SK-N-SH (cell line): ENCODE measurements around the gene HMGB1.

ENCODE experiments used
- CTCF ChIP-seq: fragments of 200-600 bp; sonication (generic); IDR thresholded peaks from 2 replicates; pipeline ENCODE4 v1.6.1; 2017; ENCODE audit warnings: antibody characterized with exemption, mild to moderate bottlenecking, moderate library complexity
- FOXJ3 ChIP-seq: sonication (generic); formaldehyde crosslinking; IDR thresholded peaks from 2 replicates; pipeline ENCODE4 v1.5.1; 2020; ENCODE audit warnings: mild to moderate bottlenecking, missing genetic modification reagents
- PBX3 ChIP-seq: IDR thresholded peaks from 2 replicates; pipeline ENCODE4; 2012
- POLR2AphosphoS5 ChIP-seq: IDR thresholded peaks from 2 replicates; pipeline ENCODE4 v1.6.1; 2012; ENCODE audit warnings: low read depth, low read length
- YY1 ChIP-seq: IDR thresholded peaks from 2 replicates; pipeline ENCODE4 v1.4.0; 2012; ENCODE audit warnings: low read depth, mild to moderate bottlenecking

GRCh38 chr13:30406779-30407416 lies 58.8 kb downstream of the HMGB1 start:
- no peak for TF ChIP-seq FOXJ3 (CRISPR knock-in tag)
- no peak for TF ChIP-seq POLR2AphosphoS5
- TF ChIP-seq CTCF: no peak
- TF ChIP-seq YY1: no peak
- no peak for TF ChIP-seq PBX3
